Measurements from ENCODE around the gene C1orf141.
"Not testable (repeated sequence)": the region's sequence is repeated elsewhere in the genome, so short reads cannot be mapped to it uniquely, and the experiment has no call there.

Gene C1orf141

DNA sequence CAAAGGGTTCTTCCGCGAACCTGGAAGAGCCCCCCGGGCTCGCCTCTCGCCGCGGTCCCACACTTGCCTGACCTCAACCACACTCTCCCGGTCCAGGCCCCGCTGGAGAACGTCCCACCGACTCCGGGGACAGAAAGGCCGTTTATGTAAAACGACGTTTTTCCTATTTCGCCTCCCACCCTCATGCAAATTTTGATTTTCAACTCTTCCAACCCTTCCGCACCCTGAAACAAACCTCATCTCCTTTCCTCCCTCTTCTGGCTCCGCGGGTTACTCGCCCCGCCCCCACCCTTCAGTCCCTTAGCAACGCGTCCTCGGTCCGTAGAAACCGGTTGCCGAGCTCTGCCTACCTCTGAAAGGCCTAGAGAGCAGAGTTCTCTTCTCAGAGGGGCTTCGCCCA is at the start of gene C1orf141:
C1orf141 (minus strand) TSS at position 276 of the 400 bp plus-strand sequence. CDS start 7,730 bp downstream, outside the sequence.
- peak in 1 of 4 experiments; percentile 10 for DNase-seq

DNA sequence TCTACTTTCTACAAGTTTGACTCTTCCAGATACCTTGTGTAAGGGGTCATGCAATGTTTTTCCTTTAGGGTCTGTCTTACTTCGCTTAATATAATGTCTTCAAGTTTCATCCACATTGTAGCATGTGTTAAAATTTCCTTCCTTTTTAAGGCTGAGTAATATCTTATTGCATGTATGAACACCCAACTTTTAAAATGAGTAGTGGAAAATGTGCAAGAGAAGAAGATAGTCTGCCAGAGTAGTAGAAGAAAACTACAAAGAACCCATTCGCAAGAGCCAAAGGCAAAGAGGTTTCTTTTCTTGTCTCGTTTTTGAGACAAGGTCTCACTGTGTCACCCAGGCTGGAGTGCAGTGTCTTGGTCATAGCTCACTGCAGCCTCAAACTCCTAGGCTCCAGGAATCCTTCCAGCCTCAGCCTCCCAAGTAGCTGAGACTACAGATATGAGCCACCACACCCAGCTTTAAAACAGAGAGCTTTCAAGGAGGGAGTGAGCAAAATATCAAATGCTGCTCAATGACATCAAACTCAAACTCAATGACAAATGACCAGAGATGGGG is 40.8 kb upstream of the C1orf141 start:
- DNase-seq, result no peak

DNA sequence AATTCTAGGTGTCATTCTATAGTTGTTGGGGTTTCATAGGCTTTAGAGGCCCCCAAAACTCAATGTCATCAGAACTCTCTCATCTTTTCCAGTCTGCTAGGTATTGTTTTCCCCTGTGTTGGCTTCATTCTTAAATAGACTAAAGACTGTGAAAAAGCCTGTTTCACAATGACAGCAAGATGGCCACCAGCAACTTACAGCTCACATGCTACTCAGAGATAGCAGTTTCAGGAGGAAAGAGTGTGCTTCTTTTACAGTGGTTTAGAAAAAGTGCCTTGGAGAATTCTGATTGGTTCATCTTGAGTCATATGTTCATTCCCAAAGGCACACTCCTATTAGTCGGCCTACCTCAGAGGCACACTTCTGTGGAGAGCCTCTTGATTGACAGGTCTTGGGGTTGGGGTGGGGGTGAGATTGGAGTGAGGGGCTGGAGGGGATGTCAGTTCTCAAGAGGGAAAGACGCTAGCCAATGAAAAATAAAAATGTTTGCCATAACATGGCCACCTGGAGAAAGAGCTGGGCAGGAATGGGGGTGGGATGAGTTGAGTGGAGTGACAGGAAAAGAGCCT is 40.0 kb upstream of the C1orf141 start:
- no peak for DNase-seq

DNA sequence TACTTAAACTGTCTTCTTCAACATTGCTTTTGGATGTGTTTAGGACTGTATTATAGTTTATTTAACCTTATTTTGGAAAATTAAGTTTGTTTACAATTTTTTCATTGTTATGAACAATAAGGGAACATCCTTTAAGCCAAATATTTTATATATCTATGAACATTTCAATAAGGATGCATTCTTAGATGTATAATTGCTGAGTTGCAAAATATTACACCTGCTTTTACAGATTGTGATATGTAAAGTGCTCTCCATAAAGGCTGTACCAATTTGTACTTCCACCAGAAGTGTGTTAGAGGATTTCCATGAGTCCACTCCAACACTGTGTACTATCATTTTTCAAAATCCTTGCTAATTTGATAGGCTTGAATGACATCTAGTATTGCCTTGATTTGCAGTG is 39.2 kb upstream of the C1orf141 start:
- no peak for DNase-seq

DNA sequence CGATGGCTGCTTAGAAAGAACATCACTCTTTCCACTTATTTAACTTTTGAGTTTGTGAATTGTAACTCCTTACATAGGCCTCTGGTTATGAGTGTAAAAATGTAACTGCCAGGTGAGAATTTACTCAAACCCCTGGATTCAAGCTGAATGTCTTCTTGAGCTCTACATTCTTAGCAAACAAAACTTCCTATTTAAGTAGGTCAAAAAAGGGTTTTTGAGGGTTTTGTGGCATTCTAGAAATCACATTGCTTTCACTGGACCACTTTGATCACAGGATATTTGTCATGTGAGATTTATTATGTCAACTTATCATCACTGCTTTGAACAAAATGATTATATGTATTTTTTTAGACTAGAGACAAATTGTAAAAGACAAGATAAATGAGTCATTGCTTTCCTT is 37.2 kb upstream of the C1orf141 start:
- no peak for DNase-seq

DNA sequence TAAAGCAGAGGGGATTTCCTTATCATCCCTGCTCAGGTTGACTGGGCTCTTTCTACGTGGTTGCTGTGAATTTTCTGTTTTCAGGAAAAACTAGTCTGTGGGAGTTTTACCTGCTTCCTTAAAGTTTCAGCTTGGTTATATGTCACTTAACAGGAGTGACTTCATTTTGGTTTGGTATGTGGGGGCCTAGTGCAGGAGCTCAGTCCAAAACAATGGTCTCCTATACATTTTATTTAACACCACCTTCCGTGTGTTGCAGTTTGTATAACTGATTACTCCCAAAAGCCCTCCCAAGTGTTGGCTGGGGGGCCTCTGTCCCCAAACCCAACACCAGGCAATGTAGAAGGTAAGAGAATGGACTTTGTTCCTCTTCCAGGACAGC is 36.8 kb upstream of the C1orf141 start:
- DNase-seq, result peak in 1 of 4 experiments; percentile 1

DNA sequence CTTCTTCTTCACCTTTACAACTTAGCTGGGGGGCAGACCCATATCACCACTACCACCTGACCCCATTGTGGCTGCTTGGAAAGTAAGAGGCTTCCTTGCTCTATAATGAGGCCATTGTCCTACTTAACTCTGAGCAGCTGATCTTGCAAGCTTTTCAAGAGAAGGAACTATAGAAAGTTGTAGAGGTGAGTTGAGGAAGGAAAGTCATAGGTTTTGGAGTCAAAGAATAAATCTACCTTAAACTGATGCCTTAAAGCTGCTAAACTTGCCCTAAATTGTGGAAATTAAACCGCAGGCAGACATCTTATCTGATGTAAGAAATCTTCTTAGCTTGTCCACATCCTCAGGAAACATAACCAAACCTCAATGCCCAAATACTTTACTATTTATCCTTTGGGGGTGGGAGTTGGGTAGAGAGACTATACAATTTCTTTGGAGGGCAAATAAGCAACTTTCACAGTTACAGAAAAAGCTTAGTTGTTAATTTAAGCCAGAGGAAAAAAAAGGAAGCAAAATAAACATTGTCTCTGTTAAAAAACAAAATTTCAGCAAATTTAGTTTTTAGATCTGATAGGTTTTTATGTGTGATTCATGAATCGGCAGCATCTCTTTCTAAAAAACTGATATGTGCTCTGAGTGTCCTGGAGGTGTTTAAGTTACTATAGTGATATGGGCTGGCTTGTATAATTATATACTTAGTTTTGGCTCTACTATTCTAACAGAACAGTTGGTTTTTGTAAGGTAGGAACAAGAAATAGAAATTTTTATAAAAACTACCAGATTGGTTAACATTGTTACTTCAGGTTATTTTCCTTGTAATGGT is 36.2 kb upstream of the C1orf141 start:
- DNase-seq, result no peak

DNA sequence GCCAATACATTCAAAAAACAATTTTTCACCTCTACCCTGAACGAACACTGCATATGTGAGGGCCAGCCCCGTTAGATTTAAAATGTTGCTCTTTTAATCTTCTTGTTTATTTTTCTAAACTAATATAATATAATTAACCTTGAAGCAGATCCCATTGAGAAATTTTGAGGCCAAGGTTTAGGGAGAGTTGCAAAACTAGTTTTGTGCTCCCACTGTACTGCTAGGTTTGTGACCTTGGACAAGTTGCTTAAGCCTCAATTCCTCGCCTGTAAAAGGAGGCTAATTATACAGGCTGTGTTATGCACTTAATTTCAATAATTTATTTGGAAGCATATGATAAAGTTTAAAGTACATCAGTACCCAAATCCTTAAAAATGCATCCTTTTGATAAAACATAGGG is 35.2 kb upstream of the C1orf141 start:
- no peak for DNase-seq

DNA sequence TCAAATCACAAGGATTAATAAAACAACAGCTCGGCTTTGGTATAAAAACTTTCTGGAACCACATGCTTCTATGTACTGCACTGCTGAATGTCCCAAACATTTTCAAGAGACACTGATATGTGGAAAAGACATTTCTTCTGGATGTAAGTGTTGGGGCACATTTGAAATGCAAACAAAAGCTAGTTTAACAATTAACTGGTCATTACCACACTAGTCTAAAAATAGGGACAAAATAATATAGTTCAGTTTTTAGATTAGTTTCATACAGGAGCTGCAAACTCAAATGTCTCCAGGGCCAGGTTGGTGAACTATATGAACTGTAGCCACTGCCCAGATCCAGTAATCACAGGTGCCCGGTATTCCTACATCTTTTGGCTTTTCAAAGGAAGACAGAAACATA is 34.7 kb upstream of the C1orf141 start:
- DNase-seq, result no peak

DNA sequence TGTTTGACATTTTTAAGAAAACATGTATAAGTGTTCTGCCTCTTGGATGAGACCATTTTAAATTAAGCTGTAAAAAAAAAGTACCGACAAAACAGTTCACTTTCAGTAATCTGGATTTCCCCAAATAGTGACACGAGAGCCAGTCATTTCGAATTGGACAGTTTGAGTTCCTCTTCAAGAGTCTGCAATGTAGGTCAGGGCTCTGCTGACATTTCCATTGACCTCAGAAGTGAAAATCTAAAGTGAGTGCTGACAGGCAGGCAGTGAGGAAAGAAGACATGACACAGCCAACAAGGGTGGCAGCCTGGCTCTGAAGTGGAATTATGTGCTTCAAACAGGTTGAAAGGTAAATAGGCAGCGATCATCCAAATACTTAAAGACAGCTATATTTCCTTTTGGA is 31.4 kb upstream of the C1orf141 start, which contains the start of gene IL23R:
IL23R (plus strand) TSS at position 259 of the 400 bp plus-strand sequence. CDS start 1,667 bp downstream, outside the sequence.
- DNase-seq, result no peak

DNA sequence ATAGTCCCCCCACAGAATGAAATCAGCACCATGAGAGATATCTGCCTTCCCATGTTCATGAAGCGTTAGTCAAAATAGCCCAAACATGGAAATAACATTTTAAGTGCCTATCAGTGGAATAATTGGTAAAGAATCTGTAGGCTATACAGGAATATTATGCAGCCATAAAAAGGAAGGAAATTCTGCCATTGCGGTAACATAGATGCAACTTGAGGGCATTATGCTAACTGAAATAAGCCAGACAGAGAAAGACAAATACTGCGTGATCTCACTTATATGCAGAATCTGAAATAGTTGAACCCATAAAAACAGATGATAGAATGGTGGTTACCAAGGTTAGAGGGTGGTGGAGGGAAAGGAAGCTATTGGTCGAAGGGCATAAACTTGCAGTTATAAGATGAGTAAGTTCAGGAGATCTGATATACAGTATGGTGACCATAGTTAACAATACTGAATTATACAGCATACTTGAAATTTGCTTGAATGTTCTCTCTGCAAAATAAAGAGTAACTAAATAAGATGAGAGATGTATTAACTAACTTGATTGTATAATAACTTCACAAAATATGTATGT is 30.8 kb upstream of the C1orf141 start:
- no peak for DNase-seq

DNA sequence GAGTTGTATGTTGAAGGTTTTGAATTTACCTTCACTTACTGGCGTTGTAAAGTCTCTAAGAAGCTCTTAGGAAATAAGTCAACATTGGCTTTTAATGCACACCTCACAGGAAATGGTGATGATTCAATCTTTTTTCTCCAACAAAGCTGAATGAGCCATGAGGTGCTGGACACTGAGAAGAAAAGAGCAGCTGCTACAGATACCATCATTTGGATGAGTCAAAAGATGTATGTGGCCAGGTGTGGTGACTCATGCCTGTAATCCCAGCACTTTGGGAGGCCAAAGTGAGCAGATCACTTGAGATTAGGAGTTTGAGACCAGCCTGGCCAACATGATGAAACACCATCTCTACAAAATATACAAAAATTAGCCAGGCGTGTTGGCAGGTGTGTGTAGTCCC is 28.2 kb upstream of the C1orf141 start:
- no peak for DNase-seq

DNA sequence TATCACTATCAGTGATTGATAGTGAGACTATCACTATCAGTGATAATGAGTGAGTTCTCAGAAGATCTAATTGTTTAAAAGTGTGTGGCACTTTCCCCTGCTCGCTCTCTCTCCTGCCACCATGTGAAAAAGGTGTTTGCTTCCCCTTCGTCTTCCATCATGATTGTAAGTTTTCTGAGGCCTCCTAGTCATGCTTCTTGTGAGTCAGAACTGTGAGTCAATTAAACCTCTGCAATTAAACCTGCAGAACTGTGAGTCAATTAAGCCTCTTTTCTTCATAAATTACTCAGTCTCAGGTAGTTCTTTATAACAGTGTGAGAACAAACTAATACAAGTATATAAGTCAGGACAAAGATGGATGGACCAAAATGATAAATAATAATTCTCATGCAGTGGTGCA is 24.5 kb upstream of the C1orf141 start:
- DNase-seq, result no peak

DNA sequence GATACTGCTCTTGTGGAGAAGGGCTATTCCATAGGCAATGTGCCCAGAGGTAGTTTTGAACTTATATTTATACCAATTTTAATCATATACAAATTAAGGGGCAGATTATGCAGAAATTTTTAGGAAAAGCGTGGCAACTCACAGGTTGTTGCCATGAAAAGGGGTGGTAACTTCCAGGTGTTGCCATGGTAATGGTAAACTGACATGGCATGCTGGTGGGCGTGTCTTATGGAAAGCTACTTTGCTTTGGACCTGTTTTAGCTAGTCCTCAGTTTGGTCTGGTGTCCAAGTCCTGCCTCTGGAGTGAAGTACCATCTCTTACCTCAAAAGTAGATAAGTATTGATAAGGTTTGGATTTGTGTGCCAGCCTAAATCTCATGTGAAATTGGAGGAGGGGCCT is 23.6 kb upstream of the C1orf141 start:
- no peak for DNase-seq

DNA sequence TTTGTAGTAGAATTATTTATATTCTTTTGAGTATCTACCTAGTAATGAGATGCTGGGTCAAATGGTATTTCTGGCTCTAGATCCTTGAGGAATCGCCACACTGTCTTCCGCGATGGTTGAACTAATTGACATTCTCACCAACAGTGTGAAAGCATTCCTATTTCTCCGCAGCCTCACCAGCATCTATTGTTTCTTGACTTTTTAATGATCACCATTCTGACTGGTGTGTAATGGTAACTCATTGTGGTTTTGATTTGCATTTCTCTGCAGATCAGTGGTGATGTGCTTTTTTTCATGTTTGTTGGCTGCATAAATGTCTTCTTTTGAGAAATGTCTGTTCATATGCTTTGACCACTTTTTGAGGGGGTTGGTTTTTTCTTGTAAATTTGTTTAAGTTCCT is 16.2 kb upstream of the C1orf141 start:
- DNase-seq, result no peak

DNA sequence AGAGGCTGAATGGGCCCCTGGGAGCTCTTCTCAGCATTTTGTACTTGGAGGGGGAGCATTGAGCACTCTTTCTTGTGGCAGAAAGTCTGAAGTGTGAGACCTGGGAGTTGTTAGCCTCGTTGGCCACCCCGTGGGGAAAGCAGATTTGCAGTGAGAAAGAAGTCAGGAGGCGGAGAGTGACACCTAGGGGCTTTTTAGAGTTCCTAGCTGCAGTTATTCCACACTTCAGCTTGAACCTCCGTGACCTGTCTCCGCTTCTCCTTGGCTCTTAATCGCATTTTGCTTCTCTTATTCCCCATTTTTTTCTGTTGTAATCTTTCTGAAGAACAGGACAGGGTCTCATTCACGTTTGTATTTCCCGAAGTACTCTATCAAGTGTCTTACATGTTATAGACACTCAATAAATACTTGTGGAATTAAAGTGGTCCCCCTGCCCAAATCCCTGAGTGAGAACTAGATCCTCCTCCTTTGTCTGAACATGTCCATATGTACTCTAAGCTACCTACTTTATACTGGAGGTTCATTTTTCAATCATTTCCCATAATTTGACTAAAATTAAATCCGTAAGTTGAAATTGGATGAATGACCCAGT is 14.5 kb upstream of the C1orf141 start:
- peak in 3 of 4 experiments; percentile 3 to 48 (median 46) for DNase-seq

DNA sequence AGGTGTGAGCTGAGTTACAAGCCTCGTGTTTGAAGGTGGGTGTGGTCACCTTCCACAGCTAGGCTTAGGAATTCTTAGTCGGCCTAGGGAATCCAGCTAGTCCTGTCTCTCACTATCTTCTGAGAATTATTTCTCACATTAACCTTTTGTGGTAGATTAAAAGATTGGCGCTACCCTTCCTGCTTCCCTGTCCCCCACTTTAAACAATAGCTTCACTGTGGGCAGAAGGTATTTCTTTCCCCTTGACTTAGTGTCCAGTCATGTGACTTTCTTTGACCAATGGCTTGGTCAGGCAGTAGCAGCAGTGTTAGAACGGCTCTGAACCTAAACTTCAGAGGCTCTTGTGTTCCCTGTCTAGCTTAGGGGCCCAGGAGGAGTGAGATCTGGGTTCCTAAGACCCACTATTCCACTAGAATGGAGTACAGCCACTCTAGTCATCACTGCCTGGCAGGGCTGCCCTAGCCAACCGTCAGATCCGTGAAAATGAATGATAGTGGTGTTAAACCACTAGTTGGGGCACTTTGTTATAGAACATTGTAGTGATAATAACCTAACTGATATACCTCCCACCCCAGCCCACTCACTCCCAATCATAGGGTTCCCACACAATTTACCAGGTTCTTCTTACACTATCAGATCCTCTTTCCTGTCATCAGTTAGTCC is 13.9 kb upstream of the C1orf141 start:
- DNase-seq, result no peak

DNA sequence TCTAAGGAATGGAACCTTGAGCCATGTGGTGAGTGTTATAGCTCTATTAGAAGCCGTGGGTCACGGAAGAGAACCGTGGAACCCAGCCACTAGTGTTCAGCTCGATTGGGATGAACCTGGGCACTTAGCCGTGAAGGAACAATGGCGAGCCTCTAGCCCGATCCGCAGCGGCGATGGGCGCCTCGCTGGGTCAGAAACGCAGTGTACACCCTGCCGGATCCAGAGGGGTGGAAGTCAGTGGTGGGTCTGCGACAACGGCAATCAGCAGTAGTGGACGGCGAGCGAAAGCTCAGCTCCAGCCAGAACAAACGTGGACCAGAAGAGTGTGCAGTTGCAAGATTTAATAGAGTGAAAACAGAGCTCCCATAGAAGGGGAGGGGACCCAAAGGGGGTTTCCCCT is 13.2 kb upstream of the C1orf141 start:
- not testable (repeated sequence) for DNase-seq

DNA sequence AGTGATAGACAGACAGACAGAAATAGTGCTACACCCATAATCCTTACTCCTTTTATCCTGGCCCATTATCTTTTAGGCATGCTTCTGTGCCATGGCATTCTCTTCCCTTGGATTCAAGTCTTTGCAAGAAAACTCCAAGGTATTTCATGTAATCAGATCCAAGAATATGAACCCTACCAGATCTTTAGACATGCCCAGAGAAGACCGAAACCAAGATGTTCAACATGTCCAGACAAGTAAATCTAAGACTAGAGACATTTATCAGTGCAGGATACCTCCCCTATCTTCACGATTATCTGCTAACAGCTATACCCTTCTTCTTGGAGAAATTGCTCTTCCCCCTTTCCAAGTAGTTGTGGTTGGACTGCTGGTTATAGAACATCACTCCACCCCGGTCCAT is 11.8 kb upstream of the C1orf141 start:
- no peak for DNase-seq

DNA sequence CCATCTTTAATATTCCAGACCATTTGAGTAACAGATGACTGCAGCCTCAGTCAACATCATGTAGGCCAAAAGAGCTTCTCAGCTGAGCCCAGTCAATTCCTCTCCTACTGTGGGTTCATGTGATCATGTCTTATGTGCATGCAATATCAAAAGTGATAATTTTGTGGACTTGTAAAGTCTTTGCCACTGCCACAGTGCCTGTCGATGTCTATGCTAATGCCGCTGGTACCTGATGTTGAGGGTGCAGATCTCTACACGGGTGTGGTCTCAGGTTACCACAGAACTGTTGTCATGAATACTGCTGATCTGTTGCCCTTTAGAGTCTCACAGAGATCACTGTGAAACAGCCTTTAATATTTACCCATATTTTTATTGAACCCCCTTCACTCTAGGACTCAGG is 11.3 kb upstream of the C1orf141 start:
- no peak for DNase-seq

DNA sequence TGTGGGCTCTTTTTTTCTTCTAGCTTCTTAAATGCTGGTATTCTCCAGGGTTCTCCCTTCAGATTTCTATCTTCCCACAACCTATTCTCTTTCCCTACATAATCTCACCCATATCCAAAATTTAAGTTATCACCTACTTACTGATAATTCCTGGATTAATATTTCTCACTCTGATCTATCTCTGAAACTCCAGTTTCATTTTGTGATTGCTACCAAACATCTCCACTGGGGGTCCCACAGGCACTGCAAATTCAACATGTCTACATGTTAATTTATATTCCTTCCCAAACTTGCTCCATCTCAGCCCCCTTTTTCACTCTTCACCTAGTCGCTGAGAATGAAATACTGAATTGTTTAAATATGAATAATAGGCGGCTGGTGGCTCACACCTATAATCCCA is 9.9 kb upstream of the C1orf141 start:
- DNase-seq, result no peak

DNA sequence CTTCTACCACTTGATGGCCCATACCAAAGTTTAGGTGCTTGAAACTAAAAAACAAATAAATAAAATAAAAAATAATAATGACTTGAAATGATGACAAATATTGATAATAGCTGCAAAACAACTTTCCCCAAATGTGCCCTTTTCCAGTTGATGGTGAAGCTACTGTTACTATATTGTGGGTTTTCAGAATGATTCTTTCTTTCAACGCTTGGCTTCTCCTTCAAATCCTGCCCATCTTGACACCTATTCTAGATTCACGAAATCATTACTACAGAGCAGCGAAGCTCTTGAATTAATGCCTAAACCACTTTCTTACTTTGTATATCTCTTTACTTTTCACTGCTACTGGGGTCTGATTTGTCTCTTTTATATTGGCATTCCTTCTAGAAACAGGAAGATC is 9.2 kb upstream of the C1orf141 start:
- no peak for DNase-seq

DNA sequence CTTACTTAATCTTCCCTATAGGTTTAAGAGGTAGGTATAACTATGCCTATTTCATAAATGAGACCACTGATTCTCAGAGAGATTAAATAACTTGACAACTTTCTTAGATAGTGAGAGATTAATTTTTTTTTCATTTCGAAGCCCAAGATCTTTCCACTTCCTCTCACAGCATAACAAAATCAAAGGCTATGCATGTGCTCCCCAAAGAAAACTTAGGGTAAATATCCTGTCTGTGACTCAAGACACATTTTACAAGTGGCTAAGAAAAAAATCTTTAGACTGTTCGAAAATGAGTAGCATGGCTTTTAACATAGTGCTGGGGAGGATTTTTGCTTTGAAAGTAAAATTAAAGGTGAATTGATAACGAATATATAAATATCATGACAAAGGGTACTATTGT is 8.2 kb upstream of the C1orf141 start:
- DNase-seq, result no peak
